Measurements from ENCODE around the gene SUSD4.

The SUSD4 gene

DNA sequence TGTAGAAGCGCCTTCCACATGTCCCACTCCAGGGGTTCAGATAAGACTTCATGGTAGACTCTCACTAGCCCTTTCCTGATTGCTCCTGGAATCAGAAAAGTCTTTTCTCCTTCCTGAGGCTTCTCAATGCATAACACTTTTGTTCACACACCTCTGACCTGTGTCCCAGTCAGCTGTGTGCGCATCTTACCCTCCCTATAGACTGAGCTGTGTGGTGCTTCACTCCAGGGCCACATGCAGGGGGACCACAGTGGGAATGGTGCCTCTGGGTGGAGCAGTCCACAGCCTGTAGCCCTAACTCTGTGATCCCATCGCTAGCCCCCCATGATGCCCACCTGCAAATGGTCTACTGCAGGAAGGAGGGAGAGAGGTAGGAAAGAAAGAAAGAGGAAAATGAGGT lies 136.9 kb downstream of the SUSD4 start:
- DNase-seq: no peak

- DNase-seq: no peak
Measured at GRCh38 chr1:223226271-223226670, 137.7 kb downstream of the SUSD4 start.

GRCh38 chr1:223225481-223225880 lies 138.5 kb downstream of the SUSD4 start:
- DNase-seq: no peak

DNA sequence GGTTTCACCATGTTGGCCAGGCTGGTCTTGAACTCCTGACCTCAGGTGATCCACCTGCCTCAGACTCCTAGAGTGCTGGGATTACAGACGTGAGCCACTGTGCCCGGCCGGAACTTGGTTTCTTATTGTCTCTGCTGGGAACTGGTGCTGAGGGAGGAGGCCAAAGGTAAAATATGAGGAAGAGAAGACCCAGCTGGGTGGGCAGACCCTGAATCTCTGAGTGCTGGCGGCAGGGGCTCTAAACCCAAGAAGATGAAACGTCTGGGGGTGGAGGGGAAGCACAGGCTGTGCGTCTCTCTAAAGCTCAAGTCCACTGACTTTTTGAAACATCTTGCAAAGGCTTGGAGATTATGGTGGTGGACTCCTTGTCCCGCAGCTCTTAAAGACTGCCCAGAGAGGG lies 138.9 kb downstream of the SUSD4 start:
- no peak for DNase-seq

DNA sequence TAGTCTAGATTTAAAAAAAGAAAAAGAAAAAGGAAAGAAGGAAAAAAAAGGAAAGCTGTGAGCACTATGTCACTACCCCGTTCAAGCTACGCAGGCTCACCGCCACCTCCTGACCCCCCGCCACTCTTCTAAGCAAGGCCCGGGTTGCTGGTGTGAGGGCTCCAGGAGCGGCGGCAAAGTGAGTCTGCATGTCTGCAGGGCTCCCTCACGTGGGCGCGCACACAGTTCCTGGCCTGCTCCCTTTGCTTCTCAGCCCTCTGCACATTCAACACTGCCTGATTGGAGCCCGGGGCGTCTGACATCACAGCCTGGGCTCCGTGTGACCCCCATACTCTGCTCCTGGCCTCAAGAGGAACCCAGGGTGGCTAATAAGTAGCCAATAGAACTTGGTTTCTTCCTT lies 139.5 kb downstream of the SUSD4 start:
- no peak for DNase-seq

GRCh38 chr1:223223091-223223995 lies 140.6 kb downstream of the SUSD4 start:
- no peak for DNase-seq

DNA sequence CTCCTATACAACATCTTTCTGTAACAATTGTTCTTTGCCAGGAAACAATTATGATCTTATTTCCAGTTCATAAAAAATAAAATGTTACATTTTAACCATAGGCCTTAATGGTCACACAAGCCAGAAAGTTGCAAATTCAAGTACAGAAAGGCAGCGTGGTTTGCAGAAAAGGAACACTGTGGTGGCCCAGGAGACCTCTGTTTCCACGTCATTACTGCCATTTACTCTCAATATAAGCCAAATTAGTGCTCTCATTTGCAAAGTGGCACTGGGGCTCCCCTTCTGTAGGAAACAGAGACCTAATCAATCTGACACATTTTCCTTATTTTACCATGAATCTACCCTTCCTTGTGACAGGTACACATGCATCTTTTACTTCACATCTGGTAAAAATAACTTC lies 141.6 kb downstream of the SUSD4 start:
- no peak for DNase-seq

DNA sequence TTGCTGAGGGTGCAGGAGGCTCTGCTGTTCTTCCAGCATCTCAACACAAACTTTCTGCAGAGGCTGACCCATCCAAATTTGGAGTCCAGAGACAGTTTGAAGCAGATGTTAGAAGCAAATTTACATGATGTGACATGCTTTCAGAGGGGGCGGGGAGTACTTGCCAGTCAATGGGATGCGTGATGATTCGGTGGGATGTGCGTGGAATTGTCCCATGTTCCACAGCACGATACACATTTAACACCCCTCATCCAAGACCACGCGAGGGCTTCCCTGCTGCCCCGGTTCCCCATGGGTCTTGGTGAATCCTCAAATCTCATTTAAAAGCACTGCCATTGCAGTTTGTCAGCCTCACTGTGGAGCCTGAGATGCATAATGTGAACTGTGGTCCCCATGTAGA lies 142.3 kb downstream of the SUSD4 start:
- no peak for DNase-seq

DNA sequence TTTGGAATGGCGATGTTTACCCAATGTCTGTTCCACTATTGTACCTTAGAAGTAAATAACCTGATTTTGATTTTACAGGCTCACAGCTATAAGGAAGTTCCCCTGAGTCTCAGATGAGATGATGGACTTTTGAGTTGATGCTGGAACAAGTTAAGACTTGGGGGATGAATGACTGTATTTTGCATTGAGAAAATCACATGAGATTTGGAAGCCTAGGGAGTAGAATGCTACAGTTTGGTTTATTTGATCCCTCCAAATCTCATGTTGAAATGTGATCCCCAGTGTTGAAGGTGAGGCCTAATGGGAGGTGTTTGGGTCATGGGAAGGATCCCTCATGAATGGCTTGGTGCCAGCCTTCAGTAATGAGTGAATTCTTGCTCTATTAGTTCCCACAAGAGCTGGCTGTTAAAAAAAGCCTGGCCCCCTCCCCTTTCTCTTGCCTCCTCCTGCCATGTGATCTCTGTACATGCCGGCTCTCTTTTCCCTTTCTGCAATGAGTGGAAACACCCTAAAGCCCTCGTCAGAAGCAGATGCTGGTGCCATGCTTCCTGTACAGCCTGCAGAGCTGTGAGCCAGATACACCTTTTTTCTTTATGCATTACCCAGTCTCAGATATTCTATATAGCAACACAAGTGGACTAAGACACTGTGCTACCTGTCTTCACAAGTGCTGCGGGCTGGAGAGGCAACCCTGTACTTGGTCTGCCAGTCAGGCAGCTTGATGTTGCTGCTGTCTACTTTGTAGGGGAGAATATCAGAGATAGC lies 143.9 kb downstream of the SUSD4 start:
- DNase-seq: no peak

GRCh38 chr1:223219318-223219635 lies 144.7 kb downstream of the SUSD4 start:
- no peak for DNase-seq

DNA sequence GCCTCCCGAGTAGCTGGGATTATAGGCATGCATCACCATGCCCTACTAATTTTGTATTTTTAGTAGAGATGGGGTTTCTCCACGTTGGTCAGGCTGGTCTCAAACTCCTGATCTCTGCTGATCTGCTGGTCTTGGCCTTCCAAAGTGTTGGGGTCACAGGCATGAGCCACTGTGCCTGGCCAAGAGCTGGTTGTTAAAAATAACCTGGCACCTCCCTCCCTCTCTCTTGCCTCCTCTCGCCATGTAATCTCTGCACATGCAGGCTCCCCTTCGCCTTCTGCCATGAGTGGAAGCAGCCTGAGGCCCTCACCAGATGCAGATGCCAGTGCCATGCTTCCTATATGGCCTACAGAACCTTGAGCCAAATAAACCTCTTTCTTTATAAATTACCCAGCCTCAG lies 146.2 kb downstream of the SUSD4 start:
- DNase-seq: no peak

DNA sequence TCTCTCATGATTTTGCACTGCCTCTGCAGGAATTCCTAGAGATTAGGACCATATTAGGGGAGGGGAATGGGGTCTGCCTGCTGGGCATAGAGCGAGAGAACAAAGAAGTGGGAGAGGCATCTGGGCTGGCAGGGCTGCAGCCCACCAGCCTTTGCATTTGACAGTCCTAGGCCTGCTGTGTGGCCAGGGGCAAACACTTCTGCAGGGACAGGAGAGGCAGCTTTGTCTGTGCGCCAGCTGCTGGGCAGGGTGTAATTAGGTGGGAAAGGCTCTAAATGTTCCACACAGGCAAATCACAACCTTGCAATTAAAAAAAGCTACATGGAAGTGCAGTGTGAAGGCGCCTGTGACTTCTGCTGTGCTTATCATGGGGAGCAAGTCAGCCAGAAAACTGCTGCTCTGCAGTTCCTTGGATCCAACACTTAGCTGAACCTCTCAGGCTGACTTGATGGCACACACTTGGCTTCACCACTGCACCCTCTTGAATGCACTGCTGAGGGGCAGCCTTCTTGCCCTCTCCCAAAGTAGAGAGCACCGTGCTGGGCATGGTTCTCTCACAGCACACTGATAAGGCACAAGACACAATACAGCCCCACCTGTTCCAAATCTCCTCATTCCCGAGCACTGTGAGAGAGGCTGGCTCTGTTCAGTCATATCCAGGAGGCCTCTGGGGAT lies 147.3 kb downstream of the SUSD4 start:
- no peak for DNase-seq

- no peak for DNase-seq
Measured at GRCh38 chr1:223216074-223216473, 147.9 kb downstream of the SUSD4 start.

DNA sequence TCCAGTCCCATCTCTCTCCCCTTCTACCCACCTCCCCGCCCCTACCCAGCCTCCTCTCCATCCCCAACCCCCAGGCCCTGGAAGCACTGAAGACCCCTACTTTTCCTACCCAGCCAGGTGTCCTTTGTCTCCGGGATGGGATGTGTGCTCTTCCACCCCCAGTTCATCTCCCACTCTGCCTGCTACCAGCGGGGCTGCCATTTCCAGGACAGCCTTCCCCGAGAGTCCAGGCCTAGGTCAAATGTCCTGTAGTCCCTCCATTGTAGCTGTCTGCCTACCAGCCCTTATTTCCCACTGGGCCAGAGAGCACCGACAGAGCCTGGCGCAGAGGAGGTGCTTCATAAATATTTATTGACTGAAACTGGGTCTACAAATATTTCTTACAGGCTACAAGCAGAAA lies 148.9 kb downstream of the SUSD4 start:
- DNase-seq: no peak

- DNase-seq: no peak
Measured at GRCh38 chr1:223214261-223214807, 149.6 kb downstream of the SUSD4 start.

DNA sequence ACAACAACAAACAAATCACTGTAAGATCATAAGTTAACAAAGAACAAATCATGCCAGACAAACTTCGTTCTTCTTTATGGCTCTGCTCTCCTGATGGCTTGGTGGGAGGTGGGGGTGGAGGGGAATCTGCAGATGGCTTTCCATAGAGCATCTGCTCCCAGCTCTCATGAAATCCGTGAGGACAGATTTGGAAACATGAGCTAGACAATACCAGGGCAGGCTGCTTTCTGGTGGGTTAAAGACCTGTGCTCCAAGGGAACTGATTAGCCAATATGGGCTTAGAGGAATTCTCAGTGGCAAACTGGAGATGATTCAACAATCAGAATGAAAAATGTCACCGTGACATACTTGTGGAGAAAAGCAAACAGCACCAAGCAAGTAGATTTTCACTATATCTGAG lies 151.5 kb downstream of the SUSD4 start:
- no peak for DNase-seq

DNA sequence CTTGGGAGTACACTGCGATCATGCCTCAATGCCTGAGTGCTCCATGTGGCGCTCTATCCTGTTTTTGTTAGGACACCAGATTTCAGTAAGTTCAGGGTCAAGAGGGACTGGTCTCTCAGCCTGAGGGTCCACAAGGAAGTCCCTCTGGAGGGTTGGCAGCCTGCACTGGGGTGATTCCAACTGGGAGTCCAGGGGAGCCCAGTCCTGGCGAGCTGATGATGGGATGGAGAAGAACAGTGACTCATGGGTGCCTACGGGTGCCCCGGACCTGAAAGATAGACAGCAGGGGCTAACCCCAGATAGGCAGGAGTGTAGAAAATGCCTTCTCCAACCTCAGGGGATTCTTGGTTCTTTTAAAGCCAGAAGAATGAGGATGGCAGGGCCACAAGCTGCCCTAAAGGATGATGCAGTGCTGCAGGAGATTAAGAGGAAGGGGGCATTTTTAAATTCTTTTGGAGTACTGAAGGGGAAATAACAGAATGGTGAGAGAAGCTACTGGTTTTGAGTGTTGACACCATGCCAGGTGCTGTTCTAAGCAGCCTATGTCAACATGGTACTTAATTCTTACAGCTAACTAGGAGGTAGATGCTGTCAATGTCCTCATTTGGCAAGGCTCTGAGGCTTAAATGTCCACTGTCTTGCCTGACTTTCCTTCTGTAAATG lies 152.5 kb downstream of the SUSD4 start:
- DNase-seq: no peak

GRCh38 chr1:223210788-223211120 lies 153.2 kb downstream of the SUSD4 start:
- no peak for DNase-seq

DNA sequence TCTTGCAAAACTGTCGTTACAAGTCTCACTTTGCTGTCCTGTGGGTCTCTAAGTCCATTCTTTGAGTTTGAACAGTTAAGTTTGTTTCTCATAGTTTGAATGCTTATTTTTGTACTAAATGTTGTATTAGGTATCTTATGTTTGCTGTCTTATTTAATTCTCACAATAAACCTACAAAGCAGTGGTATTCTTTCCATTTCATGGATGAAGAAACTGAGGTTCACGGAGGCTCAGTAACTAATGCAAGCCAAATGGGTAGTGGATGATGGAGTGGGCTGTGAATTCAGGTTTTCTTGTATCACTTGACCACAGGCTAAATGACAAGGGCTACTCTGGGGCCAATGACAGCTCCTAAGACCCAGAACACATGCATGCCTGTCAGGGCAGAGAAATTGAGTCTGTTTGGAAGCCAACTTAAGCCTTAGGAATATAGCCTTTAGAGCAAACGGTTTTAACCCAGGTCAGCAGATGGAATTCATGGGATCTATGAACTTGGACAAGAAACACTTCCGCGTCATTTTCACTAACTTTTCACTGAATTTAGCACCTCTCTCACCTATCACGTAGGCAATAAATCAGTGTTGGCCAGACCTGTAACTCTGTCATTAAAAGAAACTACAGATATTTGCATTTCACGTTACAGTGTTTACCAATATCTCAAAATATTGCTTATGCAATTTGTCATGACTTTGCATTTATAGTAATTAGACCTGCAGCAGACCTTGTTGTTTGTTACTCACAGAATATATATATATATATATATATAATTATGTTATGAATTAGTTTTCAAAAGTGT lies 153.8 kb downstream of the SUSD4 start:
- no peak for DNase-seq

DNA sequence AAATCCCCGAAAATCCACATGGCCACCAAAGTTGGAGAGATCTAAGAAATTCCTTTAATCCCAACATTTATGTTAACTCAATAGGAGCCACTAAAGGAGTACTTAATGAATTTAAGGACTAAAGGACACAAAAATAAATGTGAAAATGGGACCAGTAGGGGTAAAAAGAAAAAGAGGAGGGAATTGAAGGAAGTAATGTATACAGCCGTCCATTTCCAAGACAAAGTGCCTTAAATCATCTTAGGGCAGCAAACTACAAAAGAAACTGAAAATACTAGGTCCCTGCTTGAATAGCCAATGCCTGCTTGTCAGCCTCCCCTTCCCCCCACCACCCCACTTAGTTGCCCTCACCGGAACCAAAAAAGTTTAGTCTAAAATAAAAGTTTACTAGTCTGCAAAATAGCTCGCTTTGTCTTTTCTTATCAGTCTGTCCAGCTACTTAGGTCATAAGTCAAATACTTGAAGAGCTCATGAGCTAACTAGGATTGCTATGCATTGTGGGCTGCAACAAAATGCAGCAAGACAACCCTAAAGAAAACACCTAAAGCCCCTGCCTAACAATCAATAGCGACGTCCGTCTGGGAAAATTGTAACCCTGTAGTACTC lies 154.6 kb downstream of the SUSD4 start:
- no peak for DNase-seq

GRCh38 chr1:223208164-223209076 lies 155.6 kb downstream of the SUSD4 start:
- DNase-seq: no peak
